RWPE2 (cell line): ENCODE data around the gene CDK14.
A peak's percentile ranks its signal among the peaks of the same experiment; 100 is the strongest.

Experiments
- ATAC-seq: fragments of 200-7000 bp; cut with Tn5 transposase; 3 replicates; pipeline ENCODE4 v1.9.1; 2021; ENCODE audit warnings: low read depth
- DNase-seq: peaks from one replicate; pipeline ENCODE4 v3.0.0-alpha.2; 2020; ENCODE audit warnings: low spot score
- H3K27ac ChIP-seq: fragments of 450-650 bp; 2 replicates; pipeline ENCODE4 v1.5.1; 2017; ENCODE audit warnings: mild to moderate bottlenecking; ENCODE audit not compliant: poor library complexity, severe bottlenecking
- H3K27me3 ChIP-seq: fragments of 250-450 bp; sonication (Bioruptor Pico); 2 replicates; pipeline ENCODE4 v1.5.1; 2021; ENCODE audit warnings: mild to moderate bottlenecking, moderate library complexity; ENCODE audit not compliant: insufficient read depth, poor library complexity, severe bottlenecking
- H3K36me3 ChIP-seq: fragments of 250-450 bp; sonication (Bioruptor Pico); 2 replicates; pipeline ENCODE4 v1.5.1; 2020; ENCODE audit warnings: low read depth, mild to moderate bottlenecking, moderate library complexity
- H3K4me1 ChIP-seq: fragments of 250-450 bp; sonication (Bioruptor Pico); 2 replicates; pipeline ENCODE4 v1.5.1; 2021; ENCODE audit warnings: mild to moderate bottlenecking, moderate library complexity; ENCODE audit not compliant: insufficient read depth, poor library complexity, severe bottlenecking
- H3K4me3 ChIP-seq: fragments of 250-450 bp; sonication (Bioruptor Pico); 2 replicates; pipeline ENCODE4 v1.5.1; 2021; ENCODE audit warnings: mild to moderate bottlenecking, moderate library complexity; ENCODE audit not compliant: severe bottlenecking
- H3K9me3 ChIP-seq: fragments of 250-450 bp; sonication (Bioruptor Pico); 2 replicates; pipeline ENCODE4 v1.5.1; 2021; ENCODE audit warnings: mild to moderate bottlenecking, moderate library complexity; ENCODE audit not compliant: severe bottlenecking
- TF ChIP-seq, protein P1 (sequence below): fragments of 450-650 bp; IDR thresholded peaks from one replicate; pipeline ENCODE4 v1.5.1; 2017; ENCODE audit warnings: mild to moderate bottlenecking, moderate library complexity; ENCODE audit not compliant: poor library complexity, severe bottlenecking

The CDK14 gene

DNA sequence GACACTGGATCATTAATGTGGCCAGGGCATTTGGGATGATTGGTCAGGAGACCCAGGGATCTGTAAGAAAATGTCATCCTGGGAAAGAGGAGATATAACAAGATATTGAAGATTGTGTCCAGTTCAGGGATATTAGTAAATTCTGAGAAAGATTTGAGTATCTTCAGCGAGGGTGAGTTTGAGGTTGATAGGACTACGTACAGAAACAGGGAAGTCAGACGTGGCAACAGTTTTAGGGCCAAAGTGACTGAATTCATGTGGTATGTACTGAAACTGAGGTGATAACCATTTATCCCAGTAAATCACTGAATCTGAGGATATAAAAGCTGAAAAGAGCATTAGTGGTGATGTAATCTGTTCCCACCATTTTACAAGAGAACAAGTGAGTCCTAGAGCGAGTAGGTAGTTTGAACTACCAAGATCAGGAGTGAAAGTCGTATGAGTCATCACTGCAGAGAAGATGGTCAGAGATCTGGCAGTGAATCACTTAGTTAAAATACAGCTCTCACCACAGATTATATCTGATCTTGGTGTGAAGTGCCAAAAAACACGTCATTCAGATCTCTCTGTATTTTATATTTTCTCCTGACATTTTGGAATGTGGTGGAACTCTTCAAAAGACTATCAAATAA, 220.5 kb downstream of the CDK14 start:
- peaks cover 16% of the 10 kb centered on the region for H3K4me1 ChIP-seq
- peak overlapping the region; percentile 74 for H3K27ac ChIP-seq
- H3K9me3 ChIP-seq = no peaks in the 10 kb centered on the region
- H3K27me3 ChIP-seq = no peaks in the 10 kb centered on the region
- DNase-seq (no peak), ATAC-seq (peak; percentile 98)
- no peak overlapping the region for H3K4me3 ChIP-seq
- TF ChIP-seq, protein P1, sequence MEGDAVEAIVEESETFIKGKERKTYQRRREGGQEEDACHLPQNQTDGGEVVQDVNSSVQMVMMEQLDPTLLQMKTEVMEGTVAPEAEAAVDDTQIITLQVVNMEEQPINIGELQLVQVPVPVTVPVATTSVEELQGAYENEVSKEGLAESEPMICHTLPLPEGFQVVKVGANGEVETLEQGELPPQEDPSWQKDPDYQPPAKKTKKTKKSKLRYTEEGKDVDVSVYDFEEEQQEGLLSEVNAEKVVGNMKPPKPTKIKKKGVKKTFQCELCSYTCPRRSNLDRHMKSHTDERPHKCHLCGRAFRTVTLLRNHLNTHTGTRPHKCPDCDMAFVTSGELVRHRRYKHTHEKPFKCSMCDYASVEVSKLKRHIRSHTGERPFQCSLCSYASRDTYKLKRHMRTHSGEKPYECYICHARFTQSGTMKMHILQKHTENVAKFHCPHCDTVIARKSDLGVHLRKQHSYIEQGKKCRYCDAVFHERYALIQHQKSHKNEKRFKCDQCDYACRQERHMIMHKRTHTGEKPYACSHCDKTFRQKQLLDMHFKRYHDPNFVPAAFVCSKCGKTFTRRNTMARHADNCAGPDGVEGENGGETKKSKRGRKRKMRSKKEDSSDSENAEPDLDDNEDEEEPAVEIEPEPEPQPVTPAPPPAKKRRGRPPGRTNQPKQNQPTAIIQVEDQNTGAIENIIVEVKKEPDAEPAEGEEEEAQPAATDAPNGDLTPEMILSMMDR = no peak
- no peaks in the 10 kb centered on the region for H3K36me3 ChIP-seq

DNA sequence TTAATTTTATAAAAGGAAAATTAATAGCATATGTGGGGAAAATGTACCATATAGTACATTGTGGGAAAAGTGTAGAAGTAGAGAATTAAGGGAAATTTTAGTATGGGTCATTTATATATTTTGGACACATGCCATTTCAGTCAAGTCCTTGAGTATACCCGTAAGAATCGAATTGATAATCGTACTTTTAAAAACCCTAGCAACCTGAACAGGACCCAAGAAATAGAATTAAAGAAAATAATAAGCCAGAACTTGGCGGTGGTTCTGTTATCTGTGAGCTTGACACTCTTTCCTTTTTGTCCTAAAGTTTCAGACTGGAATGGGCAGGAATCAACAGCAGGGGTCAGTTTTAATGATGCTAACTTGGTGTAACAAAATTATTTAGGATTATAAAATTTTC, 221.0 kb downstream of the CDK14 start:
- peak overlapping the region; percentile 74 for H3K27ac ChIP-seq
- no peak for DNase-seq
- ATAC-seq = no peak
- no peaks in the 10 kb centered on the region for H3K27me3 ChIP-seq
- H3K36me3 ChIP-seq = no peaks in the 10 kb centered on the region
- peaks cover 16% of the 10 kb centered on the region for H3K4me1 ChIP-seq
- TF ChIP-seq, protein P1 = no peak
- H3K9me3 ChIP-seq = no peaks in the 10 kb centered on the region
- H3K4me3 ChIP-seq = no peak overlapping the region

DNA sequence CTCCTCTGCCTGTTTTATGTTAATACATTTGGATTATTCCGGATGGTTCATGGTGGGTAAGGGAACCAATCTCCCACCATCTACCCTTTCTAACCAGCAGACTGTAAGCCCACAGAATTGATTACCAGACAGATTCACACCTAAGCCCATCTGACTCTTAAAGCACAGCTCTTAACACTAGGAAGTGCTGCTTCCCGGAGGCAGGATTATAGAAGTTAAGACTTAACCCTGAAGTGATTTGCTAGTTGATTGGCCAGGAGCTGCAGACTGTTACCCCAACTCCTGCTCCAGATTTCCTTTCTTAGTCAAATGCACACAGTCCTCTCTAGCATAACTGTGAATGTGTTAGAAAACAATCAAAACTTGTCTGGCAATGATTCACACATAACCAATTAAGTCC, 221.7 kb downstream of the CDK14 start:
- Histone ChIP-seq H3K4me1 (peaks cover 16% of the 10 kb centered on the region), H3K27ac (peak overlapping the region; percentile 74), H3K9me3 (no peaks in the 10 kb centered on the region), H3K27me3 (no peaks in the 10 kb centered on the region), H3K36me3 (no peaks in the 10 kb centered on the region), H3K4me3 (no peak overlapping the region)
- TF ChIP-seq, protein P1 = no peak
- DNase-seq (no peak), ATAC-seq (no peak)

DNA sequence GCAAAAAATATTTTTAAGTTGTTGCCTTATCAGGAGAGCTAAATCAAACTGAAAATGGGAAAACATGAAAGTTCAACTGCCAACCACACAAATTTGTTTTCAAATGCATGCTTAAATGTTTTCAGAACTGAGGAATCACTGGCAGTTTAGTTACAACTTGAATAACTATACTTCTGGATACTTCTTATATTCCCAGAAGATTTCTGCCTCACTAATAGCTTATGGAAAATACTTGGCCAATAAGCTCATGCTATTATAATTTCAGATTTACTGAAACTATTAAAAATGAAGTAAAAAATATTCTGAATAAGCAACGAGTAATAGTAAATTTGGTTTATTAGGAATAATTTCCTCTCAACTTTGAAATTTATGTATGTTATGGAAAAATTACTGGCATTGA, 222.2 kb downstream of the CDK14 start:
- Histone ChIP-seq H3K27me3 (no peaks in the 10 kb centered on the region), H3K4me1 (peaks cover 16% of the 10 kb centered on the region), H3K4me3 (no peak overlapping the region), H3K9me3 (no peaks in the 10 kb centered on the region), H3K27ac (no peak overlapping the region), H3K36me3 (no peaks in the 10 kb centered on the region)
- DNase-seq (no peak), ATAC-seq (no peak)
- TF ChIP-seq, protein P1 = no peak

DNA sequence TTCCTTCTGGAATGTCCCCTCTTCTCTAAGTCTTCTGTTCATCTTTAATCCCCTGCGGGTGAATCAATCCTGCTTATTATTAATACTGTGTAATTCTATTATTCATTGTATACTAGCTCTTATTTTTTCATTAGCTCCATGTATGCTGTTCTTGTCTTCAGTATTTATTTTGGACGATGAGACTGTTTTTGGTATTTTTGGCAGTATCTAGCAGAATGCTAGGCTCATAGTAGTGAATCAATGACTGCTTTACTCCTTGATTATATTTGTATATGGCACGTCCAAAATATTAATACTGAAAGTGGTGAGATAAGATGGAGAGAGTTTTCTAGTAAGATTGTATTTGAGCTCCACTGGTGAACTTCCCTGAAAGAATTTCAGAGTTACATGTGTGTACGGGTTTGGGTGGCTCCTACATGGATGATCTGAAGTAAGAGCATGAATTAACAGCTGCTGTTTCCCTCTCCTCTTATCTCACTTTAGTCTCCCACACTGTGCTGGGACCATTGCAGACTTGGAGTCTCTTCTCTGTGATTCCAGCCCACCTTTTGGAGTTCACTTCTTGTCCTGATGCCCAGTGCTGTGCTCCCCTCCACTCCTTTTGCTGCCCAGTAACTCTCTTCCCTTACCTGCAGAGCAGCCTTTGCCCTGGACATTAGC, 226.0 kb downstream of the CDK14 start:
- Histone ChIP-seq H3K9me3 (no peaks in the 10 kb centered on the region), H3K36me3 (no peaks in the 10 kb centered on the region), H3K4me1 (peaks cover 34% of the 10 kb centered on the region), H3K27me3 (no peaks in the 10 kb centered on the region), H3K4me3 (no peak overlapping the region), H3K27ac (no peak overlapping the region)
- TF ChIP-seq, protein P1 = no peak
- no peak for ATAC-seq
- no peak for DNase-seq
